HG02623 (cell line): ENCODE results near the gene BANK1.
"Not testable (repeated sequence)": the region's sequence is repeated elsewhere in the genome, so short reads cannot be mapped to it uniquely, and the experiment has no call there.

Experiments used
- ATAC-seq: cut with Tn5 transposase; IDR thresholded peaks from one replicate; pipeline ENCODE4 v1.9.1; 2021; ENCODE audit warnings: moderate library complexity; ENCODE audit not compliant: unreplicated experiment

BANK1 gene

GRCh38 chr4:101885574-101885973, 95.0 kb downstream of the BANK1 start:
- ATAC-seq: no peak

- ATAC-seq: no peak
Observed at GRCh38 chr4:101886826-101887225, 96.3 kb downstream of the BANK1 start.

- ATAC-seq: no peak
Observed at GRCh38 chr4:101888472-101888871, 97.9 kb downstream of the BANK1 start.

GRCh38 chr4:101905527-101905926, 115.0 kb downstream of the BANK1 start:
- not testable (repeated sequence) for ATAC-seq

- ATAC-seq: no peak
Observed at GRCh38 chr4:101910786-101911373, 120.3 kb downstream of the BANK1 start.

GRCh38 chr4:101911616-101912015, 121.1 kb downstream of the BANK1 start:
- no peak for ATAC-seq

GRCh38 chr4:101914761-101915160, 124.2 kb downstream of the BANK1 start:
- ATAC-seq: no peak

GRCh38 chr4:101919373-101919977, 128.9 kb downstream of the BANK1 start:
- ATAC-seq: no peak

GRCh38 chr4:101921370-101921769, 130.8 kb downstream of the BANK1 start:
- ATAC-seq: no peak

GRCh38 chr4:101931619-101932018, 141.1 kb downstream of the BANK1 start:
- ATAC-seq: no peak

- ATAC-seq: no peak
Observed at GRCh38 chr4:101933855-101934254, 143.3 kb downstream of the BANK1 start.

- ATAC-seq: no peak
Observed at GRCh38 chr4:101938836-101939235, 148.3 kb downstream of the BANK1 start.

- no peak for ATAC-seq
Observed at GRCh38 chr4:101941816-101942358, 151.4 kb downstream of the BANK1 start.

GRCh38 chr4:101942891-101943290, 152.4 kb downstream of the BANK1 start:
- no peak for ATAC-seq

GRCh38 chr4:101944649-101945048, 154.1 kb downstream of the BANK1 start:
- no peak for ATAC-seq

GRCh38 chr4:101948055-101948454, 157.5 kb downstream of the BANK1 start:
- ATAC-seq: no peak

- no peak for ATAC-seq
Observed at GRCh38 chr4:101948951-101949350, 158.4 kb downstream of the BANK1 start.

GRCh38 chr4:101950258-101950979, 159.9 kb downstream of the BANK1 start:
- no peak for ATAC-seq

GRCh38 chr4:101952985-101953384, 162.5 kb downstream of the BANK1 start:
- no peak for ATAC-seq

- ATAC-seq: no peak
Observed at GRCh38 chr4:101953949-101954348, 163.4 kb downstream of the BANK1 start.

GRCh38 chr4:101954351-101954750, 163.8 kb downstream of the BANK1 start:
- ATAC-seq: no peak
